OCI-LY7 (cell line): ENCODE data around the gene ITGB3. TPM values are rescaled to one million over a fixed set of nuclear protein-coding genes. Genes with fewer than 3 reads are reported as not detected.

ENCODE experiments used
- BruUV-seq: library from RNA; stranded (reverse); fragments of 400-500 nt; replicated peaks from 2 replicates; lab custom pipeline; 2021; lab: Mats Ljungman, UMichigan
- CTCF ChIA-PET: fragments of 300-600 bp; sonication (Branson Sonifier 250); formaldehyde crosslinking; loops from one replicate; lab custom pipeline; 2022; ENCODE audit warnings: antibody characterized with exemption; ENCODE audit not compliant: unreplicated experiment; lab: Charles Lee
- POLR2A ChIA-PET: fragments of 300-600 bp; sonication (Branson Sonifier 250); formaldehyde crosslinking; loops from one replicate; lab custom pipeline; 2022; ENCODE audit warnings: antibody characterized with exemption; lab: Charles Lee
- DNase-seq: peaks from one replicate; pipeline ENCODE4 v3.0.0-alpha.2; 2015; ENCODE audit warnings: low spot score
- H2AFZ ChIP-seq: fragments of 200-600 bp; sonication (generic), shearing (Covaris generic); 2 replicates; pipeline ENCODE4 v1.6.1; 2014; ENCODE audit warnings: mild to moderate bottlenecking, antibody characterized with exemption, low read length, moderate library complexity
- H3K27ac ChIP-seq: fragments of 200-600 bp; sonication (generic); 2 replicates; pipeline ENCODE4 v1.5.1; 2014; ENCODE audit warnings: mixed run types, low read depth, mild to moderate bottlenecking, moderate library complexity, low read length, inconsistent platforms; ENCODE audit not compliant: poor library complexity, severe bottlenecking
- H3K36me3 ChIP-seq: fragments of 200-600 bp; sonication (generic); 2 replicates; pipeline ENCODE4 v1.6.1; 2014; ENCODE audit warnings: mild to moderate bottlenecking, antibody characterized with exemption, low read length, moderate library complexity, mixed read lengths; ENCODE audit not compliant: insufficient read depth
- H3K4me1 ChIP-seq: fragments of 200-600 bp; sonication (generic); 2 replicates; pipeline ENCODE4 v1.5.1; 2014; ENCODE audit warnings: mild to moderate bottlenecking, low read length; ENCODE audit not compliant: insufficient read depth, poor library complexity, severe bottlenecking
- H3K4me2 ChIP-seq: fragments of 200-600 bp; sonication (generic); 2 replicates; pipeline ENCODE4 v1.6.1; 2014; ENCODE audit warnings: mild to moderate bottlenecking, low read length
- H3K4me3 ChIP-seq: fragments of 200-600 bp; sonication (generic); 2 replicates; pipeline ENCODE4 v1.5.1; 2014; ENCODE audit warnings: mild to moderate bottlenecking, low read depth, low read length; ENCODE audit not compliant: poor library complexity, severe bottlenecking
- H3K79me2 ChIP-seq: fragments of 200-600 bp; sonication (generic); 2 replicates; pipeline ENCODE4 v1.6.1; 2016; ENCODE audit warnings: low read depth, mild to moderate bottlenecking, low read length, moderate library complexity, mixed read lengths; ENCODE audit not compliant: insufficient read depth
- H3K9me2 ChIP-seq: fragments of 200-600 bp; sonication (generic); 2 replicates; pipeline ENCODE4 v1.6.1; 2016; ENCODE audit warnings: mild to moderate bottlenecking, low read length, mixed read lengths; ENCODE audit not compliant: insufficient read depth
- H3K9me3 ChIP-seq: fragments of 200-600 bp; sonication (generic); 2 replicates; pipeline ENCODE4 v1.6.1; 2014; ENCODE audit warnings: mild to moderate bottlenecking, mixed run types, low read length, mixed read lengths
- H4K20me1 ChIP-seq: fragments of 200-600 bp; sonication (generic); 2 replicates; pipeline ENCODE4 v1.6.1; 2014; ENCODE audit warnings: mild to moderate bottlenecking, antibody characterized with exemption, low read length, moderate library complexity, mixed read lengths; ENCODE audit not compliant: insufficient read depth
- EZH2phosphoT487 ChIP-seq: fragments of 200-600 bp; sonication (generic); IDR thresholded peaks from 2 replicates; pipeline ENCODE4 v1.6.1; 2018; ENCODE audit warnings: low read depth, borderline replicate concordance, mild to moderate bottlenecking, mixed run types, antibody characterized with exemption, low read length, moderate library complexity, mixed read lengths
- intact Hi-C: fragments of 100-400 bp; cut with micrococcal nuclease; formaldehyde crosslinking; loops from one replicate; pipeline ENCODE4 v1.10.0; 2022; ENCODE audit not compliant: unreplicated experiment
- small RNA-seq: library from RNA; depleted of rRNA; stranded (forward); fragments of <200 nt; gene quantifications from one replicate; pipeline ENCODE3, GENCODE V24; 2014
- total RNA-seq, 2 experiments: library from RNA; depleted of rRNA in 1 of 2; stranded (reverse); fragments of >200 nt in 1 of 2; shearing (Covaris generic) in 1 of 2; gene quantifications; 2 replicates each; pipeline ENCODE4 v1.2.3, GENCODE V29; 2014 to 2022
- TF ChIP-seq, protein P1 (sequence below): fragments of 200-600 bp; sonication (generic); conservative IDR thresholded peaks from 2 replicates; pipeline ENCODE4 v1.5.1; 2014; ENCODE audit warnings: mild to moderate bottlenecking, antibody characterized with exemption, low read length, moderate library complexity, mixed read lengths

Gene ITGB3
- total RNA-seq, 2 experiments from 2014 or later, result not detected

DNA sequence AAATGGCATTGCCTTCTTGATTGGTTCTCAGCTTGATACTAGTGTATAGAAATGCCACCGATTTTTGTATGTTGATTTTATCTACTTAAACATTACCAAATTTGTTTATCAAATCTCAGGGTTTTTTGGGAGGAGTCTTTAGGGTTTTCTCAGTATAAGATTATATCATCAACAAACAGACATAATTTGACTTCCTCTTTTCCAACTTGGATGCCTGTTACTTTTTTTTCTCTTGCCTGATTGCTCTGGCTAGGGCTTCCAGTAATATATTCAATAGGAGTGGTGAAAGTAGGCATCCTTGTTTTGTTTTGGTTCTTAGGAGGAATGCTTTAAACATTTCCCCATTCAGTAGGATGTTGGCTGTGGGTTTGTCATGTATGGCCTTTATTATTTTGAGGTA is 99.2 kb downstream of the ITGB3 start:
- Histone ChIP-seq H3K36me3 (no peaks in the 10 kb centered on the region), H3K9me2 (no peaks in the 10 kb centered on the region), H4K20me1 (no peaks in the 10 kb centered on the region), H3K27ac (no peak overlapping the region), H3K4me3 (no peak overlapping the region), H2AFZ (no peak overlapping the region), H3K79me2 (no peaks in the 10 kb centered on the region), H3K4me1 (no peaks in the 10 kb centered on the region), H3K9me3 (no peaks in the 10 kb centered on the region), H3K4me2 (no peak overlapping the region)
- ChIA-PET POLR2A (no interaction called here), CTCF (no interaction called here)
- intact Hi-C loops, result no loop called here
- TF ChIP-seq, protein P1, sequence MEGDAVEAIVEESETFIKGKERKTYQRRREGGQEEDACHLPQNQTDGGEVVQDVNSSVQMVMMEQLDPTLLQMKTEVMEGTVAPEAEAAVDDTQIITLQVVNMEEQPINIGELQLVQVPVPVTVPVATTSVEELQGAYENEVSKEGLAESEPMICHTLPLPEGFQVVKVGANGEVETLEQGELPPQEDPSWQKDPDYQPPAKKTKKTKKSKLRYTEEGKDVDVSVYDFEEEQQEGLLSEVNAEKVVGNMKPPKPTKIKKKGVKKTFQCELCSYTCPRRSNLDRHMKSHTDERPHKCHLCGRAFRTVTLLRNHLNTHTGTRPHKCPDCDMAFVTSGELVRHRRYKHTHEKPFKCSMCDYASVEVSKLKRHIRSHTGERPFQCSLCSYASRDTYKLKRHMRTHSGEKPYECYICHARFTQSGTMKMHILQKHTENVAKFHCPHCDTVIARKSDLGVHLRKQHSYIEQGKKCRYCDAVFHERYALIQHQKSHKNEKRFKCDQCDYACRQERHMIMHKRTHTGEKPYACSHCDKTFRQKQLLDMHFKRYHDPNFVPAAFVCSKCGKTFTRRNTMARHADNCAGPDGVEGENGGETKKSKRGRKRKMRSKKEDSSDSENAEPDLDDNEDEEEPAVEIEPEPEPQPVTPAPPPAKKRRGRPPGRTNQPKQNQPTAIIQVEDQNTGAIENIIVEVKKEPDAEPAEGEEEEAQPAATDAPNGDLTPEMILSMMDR, result no peak
- TF ChIP-seq EZH2phosphoT487, result no peak
- no peak for DNase-seq
- BruUV-seq, result no TSS peak

DNA sequence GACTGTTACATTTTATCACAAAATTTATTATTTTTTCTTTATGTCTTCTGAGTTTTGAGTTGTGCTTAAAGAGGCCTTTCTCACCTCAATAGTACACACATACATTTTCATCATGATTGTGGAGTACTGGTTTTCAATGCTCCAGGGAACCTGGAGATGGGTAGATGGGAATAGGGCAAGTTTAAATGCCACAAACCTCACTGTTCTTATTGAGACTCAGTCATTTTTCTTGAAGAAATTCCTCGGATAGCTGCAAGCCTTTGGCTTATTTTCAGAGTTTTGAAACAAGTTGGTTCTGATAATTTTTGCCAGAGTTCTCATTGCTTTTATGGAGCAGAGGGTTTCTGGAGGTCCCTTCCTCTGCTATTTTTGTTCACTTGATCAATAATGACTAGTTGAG is 105.0 kb downstream of the ITGB3 start:
- no peak for DNase-seq
- H3K4me2 ChIP-seq, result no peak overlapping the region
- no peaks in the 10 kb centered on the region for H3K9me3 ChIP-seq
- ChIA-PET CTCF (no interaction called here), POLR2A (interaction anchor here (0.6 kb wide), 1 partner anchor 288 kb away, joined by 3 read pairs; no protein-coding TSS in a partner anchor)
- H2AFZ ChIP-seq, result no peak overlapping the region
- H3K4me1 ChIP-seq, result no peaks in the 10 kb centered on the region
- no peak overlapping the region for H3K27ac ChIP-seq
- no peak overlapping the region for H3K4me3 ChIP-seq
- no TSS peak for BruUV-seq
- no peaks in the 10 kb centered on the region for H3K36me3 ChIP-seq
- H4K20me1 ChIP-seq, result no peaks in the 10 kb centered on the region
- intact Hi-C loops, result no loop called here
- no peaks in the 10 kb centered on the region for H3K9me2 ChIP-seq
- H3K79me2 ChIP-seq, result no peaks in the 10 kb centered on the region
- no peak for TF ChIP-seq EZH2phosphoT487
- TF ChIP-seq, protein P1, result no peak

Small RNAs within 50 kb of the gene (small RNA-seq; reads per million reads assigned to genes)
- gene RNU7-186P, result not detected

Other genes with a start within 250 kb of the ITGB3 start
- gene CDC27, start 64.5 kb upstream of the ITGB3 start, total RNA-seq (2014; rRNA removed; shearing (Covaris generic)), result 74.3 and 83.4 TPM in 2 replicates
- 164 TPM in 2 replicates for gene CDC27, start 64.5 kb upstream of the ITGB3 start, total RNA-seq (2022)
- gene MYL4, start 44.5 kb upstream of the ITGB3 start, total RNA-seq (2014; rRNA removed; shearing (Covaris generic)), result 0.39 and 2.1 TPM in 2 replicates
- 0.67 and 1.3 TPM in 2 replicates for gene MYL4, start 44.5 kb upstream of the ITGB3 start, total RNA-seq (2022)
- gene EFCAB13, start 70.1 kb downstream of the ITGB3 start, total RNA-seq (2014; rRNA removed; shearing (Covaris generic)), result 4.5 TPM in 2 replicates
- gene EFCAB13, start 70.1 kb downstream of the ITGB3 start, total RNA-seq (2022), result 5.3 and 9.1 TPM in 2 replicates